ENCODE measurements around the gene ANKH. TPM values are rescaled to one million over a fixed set of nuclear protein-coding genes. Genes with fewer than 3 reads are reported as not detected.

Gene ANKH
- total RNA-seq, 1 experiment from 2014 or later = 65.2 TPM

GRCh38 chr5:14895301-14895700 is 23.7 kb upstream of the ANKH start:
- ATAC-seq = peak; percentile 36; the same call in 1 of the 2 replicates
- DNase-seq (ENCODE audit: low read depth, low spot score) = no peak

DNA sequence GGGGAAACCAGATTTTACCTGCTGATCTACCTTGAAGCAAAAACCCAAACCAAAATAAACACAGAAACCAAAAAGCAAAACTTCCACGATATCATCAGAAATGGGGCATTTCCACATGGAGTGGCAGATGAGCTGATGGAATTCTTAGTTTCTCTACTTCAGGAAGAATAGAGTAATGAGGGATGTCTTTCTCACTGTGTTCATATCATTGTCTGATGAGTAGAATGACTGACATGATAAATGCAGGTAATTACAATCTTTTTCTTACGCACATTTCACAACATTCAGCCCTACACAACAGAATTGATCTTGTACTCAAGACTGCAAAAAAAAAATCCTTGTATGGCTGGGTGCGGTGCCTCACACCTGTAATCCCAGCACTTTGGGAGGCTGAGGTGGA is 23.2 kb upstream of the ANKH start:
- Histone ChIP-seq H3K9me3 (ENCODE audit: control insufficient read depth in 1 of 2, insufficient read depth in 1 of 2, low read depth in 1 of 2, low read length in 2 of 2) (no peaks in the 10 kb centered on the region), H3K36me3 (ENCODE audit: control insufficient read depth in 1 of 2, insufficient read depth in 2 of 2, low read length in 2 of 2) (no peaks in the 10 kb centered on the region), H2AFZ (ENCODE audit: low read depth, low read length, poor library complexity, severe bottlenecking) (no peak overlapping the region), H3K4me3 (replicated peaks in 1 of 2; ENCODE audit: low read depth in 1 of 2, low read length in 2 of 2) (no peak overlapping the region), H3K27ac (ENCODE audit: low read depth, low read length) (no peak overlapping the region), H3K4me2 (ENCODE audit: low read length) (no peak overlapping the region), H3K79me2 (ENCODE audit: insufficient read depth, low read length) (no peaks in the 10 kb centered on the region), H3K9me2 (ENCODE audit: insufficient read depth) (no peaks in the 10 kb centered on the region), H3K27me3 (ENCODE audit: insufficient read depth, low read length) (no peaks in the 10 kb centered on the region), H3K4me1 (ENCODE audit: control insufficient read depth in 1 of 2, insufficient read depth in 2 of 2, low read length in 2 of 2) (no peaks in the 10 kb centered on the region), H4K20me1 (ENCODE audit: insufficient read depth) (no peaks in the 10 kb centered on the region), H3K9ac (ENCODE audit: low read length) (no peak overlapping the region)
- DNase-seq (ENCODE audit: low read depth, low spot score) (no peak), ATAC-seq (no peak)
- ChIA-PET RAD21 (ENCODE audit: low non-redundant PET in 1 of 2, low total read pairs in 2 of 2, uncharacterized antibody in 2 of 2, unreplicated experiment in 2 of 2) (no interaction called here), CTCF (no interaction called here), POLR2A (no interaction called here)
- intact Hi-C loops (cut with micrococcal nuclease) = no loop called here
- no TSS peak for BruUV-seq (replicated peaks)
- no peak for TF ChIP-seq CEBPB (IDR thresholded peaks at IDR 0.05; ENCODE audit: low read depth)
- no peak for TF ChIP-seq EZH2phosphoT487 (IDR thresholded peaks at IDR 0.05; ENCODE audit: borderline replicate concordance)
- TF ChIP-seq SP1 (IDR thresholded peaks at IDR 0.05; ENCODE audit: low read depth) = no peak
- no peak for TF ChIP-seq REST (IDR thresholded peaks at IDR 0.05; ENCODE audit: low read depth)
- TF ChIP-seq POLR2AphosphoS5 (IDR thresholded peaks at IDR 0.05; ENCODE audit: low read depth, low read length) = no peak
- TF ChIP-seq RAD21 (IDR thresholded peaks at IDR 0.05; ENCODE audit: low read depth) = no peak
- TF ChIP-seq EGR1 (IDR thresholded peaks at IDR 0.05; ENCODE audit: low read depth) = no peak
- no peak for TF ChIP-seq ZFX (IDR thresholded peaks at IDR 0.05)
- TF ChIP-seq ZNF274 (IDR thresholded peaks at IDR 0.05; ENCODE audit: low read depth, low read length) = no peak
- TF ChIP-seq FOSL1 (IDR thresholded peaks at IDR 0.05; ENCODE audit: low read depth) = no peak

More at GRCh38 chr5:14895301-14895700, 23.7 kb upstream of the ANKH start:
- RAD21 ChIA-PET (ENCODE audit: low non-redundant PET in 1 of 2, low total read pairs in 2 of 2, uncharacterized antibody in 2 of 2, unreplicated experiment in 2 of 2) = no interaction called here
- H3K27ac ChIP-seq (ENCODE audit: low read depth, low read length) = no peak overlapping the region
- no TSS peak for BruUV-seq (replicated peaks)
- H3K27me3 ChIP-seq (ENCODE audit: insufficient read depth, low read length) = no peaks in the 10 kb centered on the region
- H3K4me3 ChIP-seq (replicated peaks in 1 of 2; ENCODE audit: low read depth in 1 of 2, low read length in 2 of 2) = no peak overlapping the region
- H3K9ac ChIP-seq (ENCODE audit: low read length) = no peak overlapping the region
- CTCF ChIA-PET = no interaction called here
- H3K4me2 ChIP-seq (ENCODE audit: low read length) = no peak overlapping the region
- no peaks in the 10 kb centered on the region for H4K20me1 ChIP-seq (ENCODE audit: insufficient read depth)
- TF ChIP-seq RAD21 (IDR thresholded peaks at IDR 0.05; ENCODE audit: low read depth) = no peak
- TF ChIP-seq EZH2phosphoT487 (IDR thresholded peaks at IDR 0.05; ENCODE audit: borderline replicate concordance) = no peak
- no peak for TF ChIP-seq YY1 (IDR thresholded peaks at IDR 0.05; ENCODE audit: extremely low read depth, insufficient replicate concordance, low read depth, low read length)
- TF ChIP-seq SRF (IDR thresholded peaks at IDR 0.05; ENCODE audit: low read depth) = no peak
- 0 out of 6 replicates have a peak, but pooled peaks of 1 of the 3 experiments have one; percentile 2 for TF ChIP-seq CTCF (IDR thresholded peaks at IDR 0.05 in 2 of 3, conservative IDR thresholded peaks at IDR 0.05 in 1 of 3; ENCODE audit: borderline replicate concordance in 1 of 3, insufficient read depth in 1 of 3, low read depth in 2 of 3, low read length in 2 of 3)
- POLR2A ChIA-PET = no interaction called here
- H2AFZ ChIP-seq (ENCODE audit: low read depth, low read length, poor library complexity, severe bottlenecking) = no peak overlapping the region
- H3K36me3 ChIP-seq (ENCODE audit: control insufficient read depth in 1 of 2, insufficient read depth in 2 of 2, low read length in 2 of 2) = no peaks in the 10 kb centered on the region
- no peaks in the 10 kb centered on the region for H3K4me1 ChIP-seq (ENCODE audit: control insufficient read depth in 1 of 2, insufficient read depth in 2 of 2, low read length in 2 of 2)
- H3K79me2 ChIP-seq (ENCODE audit: insufficient read depth, low read length) = no peaks in the 10 kb centered on the region
- no peaks in the 10 kb centered on the region for H3K9me3 ChIP-seq (ENCODE audit: control insufficient read depth in 1 of 2, insufficient read depth in 1 of 2, low read depth in 1 of 2, low read length in 2 of 2)
- intact Hi-C loops (cut with micrococcal nuclease) = no loop called here
- no peaks in the 10 kb centered on the region for H3K9me2 ChIP-seq (ENCODE audit: insufficient read depth)
